Activated B cell treated with CpG ODN at 0.5 μM for 24 hours (primary cell): ENCODE results near the gene ZCCHC3. TPM values are rescaled to one million over a fixed set of nuclear protein-coding genes. Genes with fewer than 3 reads are reported as not detected.

Source experiments
- ATAC-seq: fragments of 200-7000 bp; cut with Tn5 transposase; one replicate; pipeline ENCODE4 v1.10.0; 2021; ENCODE audit warnings: low read depth, mild to moderate bottlenecking, moderate library complexity
- CTCF ChIA-PET: fragments of 350-600 bp; sonication (Branson Sonifier 250); formaldehyde crosslinking; loops from one replicate; lab custom pipeline; 2021; ENCODE audit warnings: antibody characterized with exemption; lab: Charles Lee
- POLR2A ChIA-PET: fragments of 350-600 bp; sonication (Branson Sonifier 250); formaldehyde crosslinking; loops from one replicate; lab custom pipeline; 2021; ENCODE audit warnings: antibody characterized with exemption; lab: Charles Lee
- DNase-seq: peaks from one replicate; pipeline ENCODE4 v3.0.0; 2022
- H3K27ac Mint-ChIP-seq: one replicate; pipeline ENCODE4 v1.8.0; 2020; ENCODE audit warnings: mixed read lengths
- H3K27me3 Mint-ChIP-seq: one replicate; pipeline ENCODE4 v1.8.0; 2021; ENCODE audit warnings: mixed read lengths
- H3K36me3 Mint-ChIP-seq: one replicate; pipeline ENCODE4 v1.8.0; 2021; ENCODE audit warnings: low read depth, mixed read lengths
- H3K4me1 Mint-ChIP-seq: one replicate; pipeline ENCODE4 v1.8.0; 2021; ENCODE audit warnings: mixed read lengths
- H3K4me3 Mint-ChIP-seq: one replicate; pipeline ENCODE4 v1.8.0; 2020; ENCODE audit warnings: mild to moderate bottlenecking, mixed read lengths
- H3K9me3 Mint-ChIP-seq: one replicate; pipeline ENCODE4 v1.8.0; 2020; ENCODE audit warnings: mixed read lengths
- intact Hi-C: fragments of 100-400 bp; cut with micrococcal nuclease; formaldehyde crosslinking; loops from one replicate; pipeline ENCODE4 v1.15.1; 2024
- total RNA-seq: library from RNA; stranded (reverse); gene quantifications from 2 replicates; pipeline ENCODE4 v1.2.3, GENCODE V29; 2022
- TF ChIP-seq, protein P1 (sequence below): fragments of 200-600 bp; IDR thresholded peaks from one replicate; pipeline ENCODE4 v1.8.0; 2022; ENCODE audit warnings: antibody characterized with exemption, mild to moderate bottlenecking

Gene ZCCHC3
- total RNA-seq, 1 donor from 2014 or later: 25.9 TPM

DNA sequence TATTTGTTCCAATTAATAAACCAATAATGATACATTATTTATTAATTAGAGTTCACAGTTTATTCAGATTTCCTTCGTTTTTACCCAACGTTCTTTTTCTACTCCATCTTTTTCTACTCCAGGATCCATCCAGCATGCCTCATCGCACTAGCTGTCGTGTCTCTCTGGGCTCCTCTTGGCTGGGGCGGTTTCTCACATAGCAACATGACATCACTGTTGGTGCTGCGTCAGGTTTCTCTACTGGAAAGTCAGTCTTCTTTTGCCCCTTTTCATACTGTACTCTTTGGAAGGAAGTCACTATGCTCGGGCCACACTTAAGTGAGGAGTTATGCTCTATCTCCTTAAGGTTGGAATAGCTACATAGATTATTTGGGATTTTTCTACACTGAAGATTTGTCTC, 14.2 kb downstream of the ZCCHC3 start:
- no peak for DNase-seq
- no peak for ATAC-seq
- intact Hi-C loops: no loop called here
- Mint-ChIP-seq H3K4me1 (peaks cover 18% of the 10 kb centered on the region), H3K9me3 (no peaks in the 10 kb centered on the region), H3K27ac (no peak overlapping the region), H3K27me3 (no peaks in the 10 kb centered on the region), H3K36me3 (no peaks in the 10 kb centered on the region), H3K4me3 (no peak overlapping the region)
- TF ChIP-seq, protein P1, sequence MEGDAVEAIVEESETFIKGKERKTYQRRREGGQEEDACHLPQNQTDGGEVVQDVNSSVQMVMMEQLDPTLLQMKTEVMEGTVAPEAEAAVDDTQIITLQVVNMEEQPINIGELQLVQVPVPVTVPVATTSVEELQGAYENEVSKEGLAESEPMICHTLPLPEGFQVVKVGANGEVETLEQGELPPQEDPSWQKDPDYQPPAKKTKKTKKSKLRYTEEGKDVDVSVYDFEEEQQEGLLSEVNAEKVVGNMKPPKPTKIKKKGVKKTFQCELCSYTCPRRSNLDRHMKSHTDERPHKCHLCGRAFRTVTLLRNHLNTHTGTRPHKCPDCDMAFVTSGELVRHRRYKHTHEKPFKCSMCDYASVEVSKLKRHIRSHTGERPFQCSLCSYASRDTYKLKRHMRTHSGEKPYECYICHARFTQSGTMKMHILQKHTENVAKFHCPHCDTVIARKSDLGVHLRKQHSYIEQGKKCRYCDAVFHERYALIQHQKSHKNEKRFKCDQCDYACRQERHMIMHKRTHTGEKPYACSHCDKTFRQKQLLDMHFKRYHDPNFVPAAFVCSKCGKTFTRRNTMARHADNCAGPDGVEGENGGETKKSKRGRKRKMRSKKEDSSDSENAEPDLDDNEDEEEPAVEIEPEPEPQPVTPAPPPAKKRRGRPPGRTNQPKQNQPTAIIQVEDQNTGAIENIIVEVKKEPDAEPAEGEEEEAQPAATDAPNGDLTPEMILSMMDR: no peak
- CTCF ChIA-PET: no interaction called here
- POLR2A ChIA-PET: interaction anchor here (1.1 kb wide), 1 partner anchor 13 kb away, joined by 3 read pairs; the partner anchor contains the start of gene SOX12

DNA sequence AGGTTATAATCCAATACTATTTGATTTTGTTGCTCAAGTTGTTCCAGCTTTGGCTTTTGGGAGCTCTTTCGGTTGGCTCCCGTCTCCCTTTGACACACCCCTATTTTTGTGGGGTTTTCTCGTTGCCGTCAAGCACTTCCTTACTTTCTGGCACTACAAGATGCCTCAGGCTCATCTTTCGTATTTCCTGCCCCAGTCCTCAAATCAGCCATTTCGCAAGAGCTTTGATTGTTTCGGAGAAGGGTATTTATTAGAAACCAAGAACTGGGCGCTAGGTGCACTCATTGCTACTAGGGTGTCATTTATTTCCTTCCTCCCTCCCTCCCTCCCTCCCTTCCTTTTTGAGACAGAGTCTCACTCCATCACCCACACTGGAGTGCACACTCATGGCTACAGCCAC, 14.7 kb downstream of the ZCCHC3 start:
- POLR2A ChIA-PET: interaction anchor here (1.1 kb wide), 1 partner anchor 13 kb away, joined by 3 read pairs; the partner anchor contains the start of gene SOX12
- H3K4me3 Mint-ChIP-seq: no peak overlapping the region
- H3K4me1 Mint-ChIP-seq: peaks cover 18% of the 10 kb centered on the region
- no peaks in the 10 kb centered on the region for H3K36me3 Mint-ChIP-seq
- no peaks in the 10 kb centered on the region for H3K9me3 Mint-ChIP-seq
- no peaks in the 10 kb centered on the region for H3K27me3 Mint-ChIP-seq
- ATAC-seq (no peak), DNase-seq (no peak)
- H3K27ac Mint-ChIP-seq: no peak overlapping the region
- intact Hi-C loops: no loop called here
- TF ChIP-seq, protein P1: no peak
- CTCF ChIA-PET: no interaction called here

GRCh38 chr20:312866-313265, 15.5 kb downstream of the ZCCHC3 start:
- no peak for ATAC-seq

GRCh38 chr20:313402-313801, 16.0 kb downstream of the ZCCHC3 start:
- Mint-ChIP-seq H3K9me3 (no peaks in the 10 kb centered on the region), H3K4me1 (peaks cover 18% of the 10 kb centered on the region), H3K4me3 (no peak overlapping the region), H3K27me3 (no peaks in the 10 kb centered on the region), H3K36me3 (no peaks in the 10 kb centered on the region), H3K27ac (no peak overlapping the region)
- intact Hi-C loops: no loop called here
- no peak for ATAC-seq
- CTCF ChIA-PET: no interaction called here
- POLR2A ChIA-PET: interaction anchor here (0.7 kb wide), 1 partner anchor 13 kb away, joined by 5 read pairs; no protein-coding TSS in a partner anchor
- DNase-seq: no peak
- TF ChIP-seq, protein P1: no peak

More at GRCh38 chr20:312866-313265, 15.5 kb downstream of the ZCCHC3 start:
- ChIA-PET CTCF (no interaction called here), POLR2A (interaction anchor here (0.7 kb wide), 1 partner anchor 12 kb away, joined by 5 read pairs; no protein-coding TSS in a partner anchor)
- intact Hi-C loops: no loop called here
- H3K27me3 Mint-ChIP-seq: no peaks in the 10 kb centered on the region
- no peaks in the 10 kb centered on the region for H3K9me3 Mint-ChIP-seq
- H3K4me3 Mint-ChIP-seq: no peak overlapping the region
- no peak for DNase-seq
- H3K27ac Mint-ChIP-seq: no peak overlapping the region
- no peaks in the 10 kb centered on the region for H3K36me3 Mint-ChIP-seq
- peaks cover 18% of the 10 kb centered on the region for H3K4me1 Mint-ChIP-seq
- TF ChIP-seq, protein P1: no peak

DNA sequence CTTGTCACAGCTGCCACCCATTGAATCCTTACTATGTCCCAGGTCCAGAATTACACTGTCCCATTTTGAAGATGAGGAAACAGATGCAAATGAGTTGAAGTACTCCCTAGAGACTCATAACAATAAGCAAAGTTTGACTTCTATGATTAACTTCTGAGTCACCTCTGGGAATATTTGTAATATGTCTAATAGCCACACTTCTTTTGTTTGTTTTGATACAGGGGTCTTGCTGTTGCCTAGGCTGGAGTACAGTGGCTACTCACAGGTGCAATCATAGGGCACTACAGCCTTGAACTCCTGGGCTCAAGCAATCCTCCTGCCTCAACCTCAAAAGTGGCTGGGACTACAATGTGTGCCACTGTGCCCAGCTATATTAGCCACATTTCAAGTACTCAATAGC, 16.6 kb downstream of the ZCCHC3 start:
- Mint-ChIP-seq H3K4me3 (no peak overlapping the region), H3K9me3 (no peaks in the 10 kb centered on the region), H3K27ac (no peak overlapping the region), H3K36me3 (no peaks in the 10 kb centered on the region), H3K27me3 (no peaks in the 10 kb centered on the region), H3K4me1 (peaks cover 18% of the 10 kb centered on the region)
- intact Hi-C loops: no loop called here
- TF ChIP-seq, protein P1: no peak
- POLR2A ChIA-PET: interaction anchor here (0.7 kb wide), 1 partner anchor 15 kb away, joined by 3 read pairs; no protein-coding TSS in a partner anchor
- CTCF ChIA-PET: no interaction called here
- DNase-seq (no peak), ATAC-seq (no peak)
